KMS-11 (cell line): Measurements from ENCODE around the gene SUPT6H.
"Not testable (repeated sequence)": the region's sequence is repeated elsewhere in the genome, so short reads cannot be mapped to it uniquely, and the experiment has no call there.

Experiments used
- H2AFZ ChIP-seq: fragments of 200-600 bp; sonication (generic); 2 replicates; pipeline ENCODE4 v1.6.1; 2016; ENCODE audit warnings: antibody characterized with exemption, mixed run types, low read depth
- H3K27ac ChIP-seq: fragments of 200-600 bp; sonication (generic); 2 replicates; pipeline ENCODE4 v1.6.1; 2016; ENCODE audit warnings: mild to moderate bottlenecking, mixed run types
- H3K27me3 ChIP-seq: fragments of 200-600 bp; sonication (generic); 2 replicates; pipeline ENCODE4 v1.6.1; 2017; ENCODE audit warnings: mild to moderate bottlenecking, low read depth, mixed run types, moderate library complexity; ENCODE audit not compliant: insufficient read depth
- H3K36me3 ChIP-seq: fragments of 200-600 bp; sonication (generic); 2 replicates; pipeline ENCODE4 v1.6.1; 2017; ENCODE audit warnings: mild to moderate bottlenecking, mixed run types; ENCODE audit not compliant: insufficient read depth
- H3K4me1 ChIP-seq: fragments of 200-600 bp; sonication (generic); 2 replicates; pipeline ENCODE4 v1.6.1; 2016; ENCODE audit warnings: mild to moderate bottlenecking, low read depth, mixed run types; ENCODE audit not compliant: poor library complexity, severe bottlenecking
- H3K4me2 ChIP-seq: fragments of 200-600 bp; sonication (generic); 2 replicates; pipeline ENCODE4 v1.7.0; 2016; ENCODE audit warnings: mild to moderate bottlenecking, mixed run types
- H3K4me3 ChIP-seq: fragments of 200-600 bp; sonication (generic); IDR thresholded peaks from 2 replicates; pipeline ENCODE4 v1.6.1; 2017; ENCODE audit warnings: low read depth, low read length, mixed read lengths; ENCODE audit not compliant: insufficient read depth
- H3K79me2 ChIP-seq: fragments of 200-600 bp; sonication (generic); 2 replicates; pipeline ENCODE4 v1.6.1; 2016; ENCODE audit warnings: low read depth, mixed run types; ENCODE audit not compliant: insufficient read depth
- H3K9ac ChIP-seq: fragments of 200-600 bp; sonication (generic); 2 replicates; pipeline ENCODE4 v1.6.1; 2016; ENCODE audit warnings: mild to moderate bottlenecking, mixed run types
- H4K20me1 ChIP-seq: fragments of 200-600 bp; sonication (generic); 2 replicates; pipeline ENCODE4 v1.6.1; 2016; ENCODE audit warnings: mild to moderate bottlenecking, mixed run types; ENCODE audit not compliant: insufficient read depth
- CTCF ChIP-seq: fragments of 200-600 bp; sonication (generic); conservative IDR thresholded peaks from 2 replicates; pipeline ENCODE4 v1.6.1; 2017; ENCODE audit warnings: low read depth, mild to moderate bottlenecking, antibody characterized with exemption, low read length, moderate library complexity, mixed read lengths

SUPT6H gene

GRCh38 chr17:28722417-28723158, 60.6 kb downstream of the SUPT6H start:
- no peak overlapping the region for H3K4me3 ChIP-seq
- H3K36me3 ChIP-seq: peaks cover 25% of the 10 kb centered on the region; the same call in 1 of the 2 replicates
- H4K20me1 ChIP-seq: 0 out of 2 replicates have a peak, but pooled peaks cover 5% of the 10 kb centered on the region
- H2AFZ ChIP-seq: no peak overlapping the region
- peak overlapping the region; percentile 31; the same call in 1 of the 2 replicates for H3K27ac ChIP-seq
- no peaks in the 10 kb centered on the region for H3K27me3 ChIP-seq
- H3K4me2 ChIP-seq: peak overlapping the region; percentile 72; the same call in 1 of the 2 replicates
- H3K4me1 ChIP-seq: peaks cover 55% of the 10 kb centered on the region
- TF ChIP-seq CTCF: no peak
- no peak overlapping the region; the same call in 1 of the 2 replicates for H3K9ac ChIP-seq
- H3K79me2 ChIP-seq: peaks cover 41% of the 10 kb centered on the region

GRCh38 chr17:28723159-28723835, 61.3 kb downstream of the SUPT6H start:
- peaks cover 25% of the 10 kb centered on the region; the same call in 1 of the 2 replicates for H3K36me3 ChIP-seq
- H4K20me1 ChIP-seq: 0 out of 2 replicates have a peak, but pooled peaks cover 5% of the 10 kb centered on the region
- H3K27ac ChIP-seq: peak overlapping the region; percentile 74; the same call in 1 of the 2 replicates
- no peaks in the 10 kb centered on the region for H3K27me3 ChIP-seq
- H3K79me2 ChIP-seq: peaks cover 41% of the 10 kb centered on the region
- H3K4me2 ChIP-seq: peak overlapping the region; percentile 72; the same call in 1 of the 2 replicates
- H3K9ac ChIP-seq: no peak overlapping the region; the same call in 1 of the 2 replicates
- peaks cover 60% of the 10 kb centered on the region for H3K4me1 ChIP-seq
- no peak overlapping the region for H3K4me3 ChIP-seq
- TF ChIP-seq CTCF: no peak
- no peak overlapping the region for H2AFZ ChIP-seq

GRCh38 chr17:28723836-28724499, 62.0 kb downstream of the SUPT6H start:
- Histone ChIP-seq H3K36me3 (peaks cover 25% of the 10 kb centered on the region; the same call in 1 of the 2 replicates), H3K4me1 (peaks cover 56% of the 10 kb centered on the region), H3K27ac (peak overlapping the region; percentile 74; the same call in 1 of the 2 replicates), H3K79me2 (peaks cover 41% of the 10 kb centered on the region)
- H2AFZ ChIP-seq, H4K20me1 ChIP-seq, H3K4me3 ChIP-seq, H3K4me2 ChIP-seq, H3K9ac ChIP-seq, H3K27me3 ChIP-seq: not testable (repeated sequence)

- Histone ChIP-seq H3K27me3 (no peaks in the 10 kb centered on the region), H3K4me1 (peaks cover 60% of the 10 kb centered on the region), H3K79me2 (peaks cover 41% of the 10 kb centered on the region), H3K4me3 (no peak overlapping the region), H3K36me3 (peaks cover 25% of the 10 kb centered on the region; the same call in 1 of the 2 replicates), H2AFZ (no peak overlapping the region), H4K20me1 (0 out of 2 replicates have a peak, but pooled peaks cover 5% of the 10 kb centered on the region), H3K27ac (peak overlapping the region; percentile 74; the same call in 1 of the 2 replicates), H3K4me2 (peak overlapping the region; percentile 73), H3K9ac (peak overlapping the region; percentile 80; the same call in 1 of the 2 replicates)
- TF ChIP-seq CTCF: no peak
These were observed 62.6 kb downstream of the SUPT6H start for GRCh38 chr17:28724500-28725165.
